Stomach (tissue), 9 donors: ENCODE data around the gene IQGAP2. TPM values are rescaled to one million over a fixed set of nuclear protein-coding genes. Genes with fewer than 3 reads are reported as not detected.

Experiments
- DNase-seq, 2 donors: peaks; one replicate each; pipeline versions ENCODE4 v3.0.0 to v3.0.0-alpha.2; 2013 to 2019
- H3K27ac ChIP-seq, 5 donors: fragments of 200-600 bp in 4 of 5; sonication (generic) in 4 of 5; one replicate each; pipeline ENCODE4 v1.5.1; 2013 to 2019; ENCODE audit warnings: mild to moderate bottlenecking in 1 of 5, moderate library complexity in 1 of 5
- H3K27me3 ChIP-seq, 3 donors: fragments of 200-600 bp; sonication (generic); one replicate each; pipeline ENCODE4 v1.5.1; 2017 to 2019; ENCODE audit warnings: mixed run types in 1 of 3
- H3K36me3 ChIP-seq, 4 donors: fragments of 200-600 bp; sonication (generic); 1 replicate in 3 of 4; 2 replicates in 1 of 4; pipeline ENCODE4 v1.5.1; 2016 to 2019
- H3K4me1 ChIP-seq, 4 donors: fragments of 200-600 bp; sonication (generic); one replicate each; pipeline ENCODE4 v1.5.1; 2016 to 2019
- H3K4me3 ChIP-seq, 4 donors: fragments of 200-600 bp; sonication (generic) in 3 of 4; one replicate each; pipeline ENCODE4 v1.5.1; 2016 to 2019; ENCODE audit warnings: mild to moderate bottlenecking in 1 of 4
- H3K9me3 ChIP-seq, 4 donors: fragments of 200-600 bp; sonication (generic); one replicate each; pipeline ENCODE4 v1.5.1; 2016 to 2019
- EP300 ChIP-seq: sonication (generic); formaldehyde crosslinking; IDR thresholded peaks from one replicate; pipeline ENCODE4 v1.6.1; 2017; ENCODE audit warnings: antibody characterized with exemption
- POLR2A ChIP-seq, 4 donors: fragments of 450-650 bp; IDR thresholded peaks; one replicate each; pipeline ENCODE4 v1.6.1; 2016; ENCODE audit warnings: antibody characterized with exemption in 4 of 4, control low read depth in 2 of 4, mild to moderate bottlenecking in 1 of 4, moderate library complexity in 1 of 4
- POLR2AphosphoS5 ChIP-seq, 3 donors: sonication (generic); formaldehyde crosslinking; IDR thresholded peaks; one replicate each; pipeline ENCODE4 v1.6.1; 2016; ENCODE audit warnings: antibody characterized with exemption in 3 of 3
- WGBS, 5 donors: extraction: QIAGEN DNeasy Blood & Tissue Kit in 3 of 5; methylation state at CpG; one replicate each; pipeline versions ENCODE4 v1.1.5 to v1.1.7; 2013 to 2018; 5-methylcytosine and 5-hydroxymethylcytosine counted together
- intact Hi-C: fragments of 100-400 bp; cut with DNase I; formaldehyde crosslinking; loops from one replicate; pipeline ENCODE4 v1.15.1; 2023; ENCODE audit warnings: low total_unique reads
- polyA plus RNA-seq, 3 donors: library from polyadenylated mRNA; stranded (reverse); fragments of 200-250 nt; gene quantifications; one replicate each; pipeline ENCODE4 v1.2.3, GENCODE V29; 2013
- total RNA-seq, 5 donors: library from RNA; depleted of rRNA; stranded (reverse); fragments of >200 nt; gene quantifications; one replicate each; pipeline versions ENCODE4 v1.1.0 to v1.2.3, GENCODE V29; 2014 to 2016
- TF ChIP-seq, protein P1 (sequence below), 7 experiments: fragments of 450-650 bp in 4 of 7; fragments of 200-600 bp in 3 of 7; sonication (generic) in 3 of 7; IDR thresholded peaks; one replicate each; pipeline ENCODE4 v1.5.1; 2016 to 2019; ENCODE audit warnings: antibody characterized with exemption in 7 of 7, control low read depth in 2 of 7, mild to moderate bottlenecking in 1 of 7
- donor health status: healthy with polysubstance abuse.
- donor health status: Bipolar disorder and iron deficiency.
- donor health status: healthy.

IQGAP2 gene
- total and polyA plus RNA-seq, 8 donors = 11.5 to 122 (median 42.1) TPM

DNA sequence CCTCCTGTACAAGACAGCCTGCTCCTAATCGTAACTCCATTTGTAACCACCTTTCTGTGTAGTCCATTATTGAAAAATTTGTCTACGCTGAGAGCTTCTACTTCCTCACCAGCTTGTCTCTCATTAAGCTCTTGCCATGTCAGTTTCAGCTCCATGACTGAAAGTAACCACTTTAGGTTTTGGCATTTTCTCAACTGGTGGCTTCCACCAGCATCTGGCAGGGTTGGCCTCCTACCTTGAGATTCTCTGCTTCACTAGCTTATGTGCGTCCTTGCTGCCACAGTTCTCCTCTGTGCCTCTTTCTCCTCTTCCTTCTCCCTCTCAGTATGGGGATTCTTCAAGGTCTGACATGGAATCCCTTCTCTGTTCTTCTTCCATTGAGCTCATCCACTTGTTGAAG lies 188.3 kb downstream of the IQGAP2 start:
- Histone ChIP-seq H3K36me3 (peaks cover 0 to 42% (median 18%) of the 10 kb centered on the region in 4 donors), H3K4me3 (no peak overlapping the region), H3K4me1 (no peaks in the 10 kb centered on the region), H3K27me3 (no peaks in the 10 kb centered on the region), H3K9me3 (no peaks in the 10 kb centered on the region), H3K27ac (no peak overlapping the region)
- DNase-seq = no peak
- WGBS, 5 donors = 97 to 99% (median 99%) methylated on average over 3 of the region's 3 CpGs
- TF ChIP-seq, protein P1, sequence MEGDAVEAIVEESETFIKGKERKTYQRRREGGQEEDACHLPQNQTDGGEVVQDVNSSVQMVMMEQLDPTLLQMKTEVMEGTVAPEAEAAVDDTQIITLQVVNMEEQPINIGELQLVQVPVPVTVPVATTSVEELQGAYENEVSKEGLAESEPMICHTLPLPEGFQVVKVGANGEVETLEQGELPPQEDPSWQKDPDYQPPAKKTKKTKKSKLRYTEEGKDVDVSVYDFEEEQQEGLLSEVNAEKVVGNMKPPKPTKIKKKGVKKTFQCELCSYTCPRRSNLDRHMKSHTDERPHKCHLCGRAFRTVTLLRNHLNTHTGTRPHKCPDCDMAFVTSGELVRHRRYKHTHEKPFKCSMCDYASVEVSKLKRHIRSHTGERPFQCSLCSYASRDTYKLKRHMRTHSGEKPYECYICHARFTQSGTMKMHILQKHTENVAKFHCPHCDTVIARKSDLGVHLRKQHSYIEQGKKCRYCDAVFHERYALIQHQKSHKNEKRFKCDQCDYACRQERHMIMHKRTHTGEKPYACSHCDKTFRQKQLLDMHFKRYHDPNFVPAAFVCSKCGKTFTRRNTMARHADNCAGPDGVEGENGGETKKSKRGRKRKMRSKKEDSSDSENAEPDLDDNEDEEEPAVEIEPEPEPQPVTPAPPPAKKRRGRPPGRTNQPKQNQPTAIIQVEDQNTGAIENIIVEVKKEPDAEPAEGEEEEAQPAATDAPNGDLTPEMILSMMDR (IDR thresholded peaks at IDR 0.05) = no peak
- TF ChIP-seq POLR2A (IDR thresholded peaks at IDR 0.05) (no peak), POLR2AphosphoS5 (IDR thresholded peaks at IDR 0.05) (no peak), EP300 (no peak)
- intact Hi-C loops = no loop called here

DNA sequence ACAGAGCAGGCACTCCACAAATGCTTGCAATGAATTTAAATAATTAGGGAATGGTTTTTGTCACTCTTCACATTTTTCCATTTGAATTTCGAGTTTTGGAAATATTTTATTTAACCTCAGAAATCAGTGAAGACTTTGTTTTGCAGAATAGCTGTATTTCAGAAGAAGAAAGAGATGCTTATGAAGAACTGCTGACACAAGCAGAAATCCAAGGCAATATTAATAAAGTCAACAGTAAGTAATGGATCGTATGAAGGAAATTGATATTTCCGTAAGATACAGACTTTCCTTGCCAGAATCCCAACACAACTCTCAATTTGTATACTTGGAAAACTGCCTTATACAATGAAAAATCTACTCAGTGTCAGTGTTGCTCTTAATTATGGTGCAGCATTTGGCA lies 189.6 kb downstream of the IQGAP2 start:
- Histone ChIP-seq H3K36me3 (peaks cover 3 to 56% (median 28%) of the 10 kb centered on the region in 4 donors), H3K27ac (no peak overlapping the region), H3K4me3 (no peak overlapping the region), H3K9me3 (no peaks in the 10 kb centered on the region), H3K4me1 (no peaks in the 10 kb centered on the region), H3K27me3 (no peaks in the 10 kb centered on the region)
- intact Hi-C loops = no loop called here
- DNase-seq = no peak
- 63 to 85% (median 72%) methylated on average over 3 of the region's 3 CpGs for WGBS, 5 donors
- TF ChIP-seq, protein P1 (IDR thresholded peaks at IDR 0.05) = no peak
- no peak for TF ChIP-seq POLR2AphosphoS5 (IDR thresholded peaks at IDR 0.05)
- TF ChIP-seq EP300 = no peak
- TF ChIP-seq POLR2A (IDR thresholded peaks at IDR 0.05) = no peak

DNA sequence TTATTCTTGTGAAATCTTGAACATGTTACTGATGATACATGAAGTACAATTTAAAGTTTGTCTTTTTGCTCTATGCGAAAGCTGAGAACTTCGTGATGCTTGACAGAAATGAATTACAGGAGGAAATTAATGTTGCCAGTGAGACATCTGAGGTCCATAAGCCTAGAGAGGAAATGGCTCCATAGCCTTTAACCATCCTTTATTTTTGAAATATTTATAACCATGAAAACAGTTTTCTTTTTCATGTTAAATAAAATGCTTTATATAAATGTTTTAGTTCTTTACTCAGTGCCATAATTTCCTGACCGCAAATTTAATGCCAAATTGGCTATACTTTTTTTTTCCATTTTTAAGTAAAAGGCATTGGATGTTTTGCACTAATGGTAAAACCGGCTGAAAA lies 191.0 kb downstream of the IQGAP2 start:
- Histone ChIP-seq H3K4me3 (no peak overlapping the region), H3K27me3 (no peaks in the 10 kb centered on the region), H3K36me3 (peaks cover 3 to 58% (median 30%) of the 10 kb centered on the region in 4 donors), H3K27ac (no peak overlapping the region), H3K4me1 (no peaks in the 10 kb centered on the region), H3K9me3 (no peaks in the 10 kb centered on the region)
- no peak for DNase-seq
- 79 to 92% (median 83%) methylated on average over 4 of the region's 4 CpGs for WGBS, 5 donors
- TF ChIP-seq POLR2A (IDR thresholded peaks at IDR 0.05) (no peak), EP300 (no peak), POLR2AphosphoS5 (IDR thresholded peaks at IDR 0.05) (no peak)
- TF ChIP-seq, protein P1 (IDR thresholded peaks at IDR 0.05) = no peak
- intact Hi-C loops = no loop called here

GRCh38 chr5:76595755-76596481 lies 192.8 kb downstream of the IQGAP2 start:
- Histone ChIP-seq H3K36me3 (peaks cover 0 to 53% (median 30%) of the 10 kb centered on the region in 4 donors), H3K27ac (no peak overlapping the region), H3K27me3 (no peaks in the 10 kb centered on the region), H3K4me1 (no peaks in the 10 kb centered on the region), H3K4me3 (no peak overlapping the region), H3K9me3 (no peaks in the 10 kb centered on the region)
- intact Hi-C loops = no loop called here
- TF ChIP-seq POLR2A (IDR thresholded peaks at IDR 0.05) (no peak), EP300 (no peak), POLR2AphosphoS5 (IDR thresholded peaks at IDR 0.05) (no peak)
- TF ChIP-seq, protein P1 (IDR thresholded peaks at IDR 0.05) = no peak
- 78 to 88% (median 87%) methylated on average over 3 of the region's 3 CpGs for WGBS, 5 donors
- DNase-seq = no peak
